SK-N-SH (cell line): ENCODE data around the gene P4HTM. TPM values are rescaled to one million over a fixed set of nuclear protein-coding genes. Genes with fewer than 3 reads are reported as not detected.
"Not testable (repeated sequence)": the region's sequence is repeated elsewhere in the genome, so short reads cannot be mapped to it uniquely, and the experiment has no call there.

Experiments used
- CTCF ChIA-PET: fragments of 300-600, 350-600 bp; formaldehyde crosslinking; extraction: SDS; loops from one replicate; lab custom pipeline; 2021; lab: Yijun Ruan, JAX
- POLR2A ChIA-PET: fragments of 350-600 bp; sonication (Branson Sonifier 250); formaldehyde crosslinking; extraction: SDS; loops from one replicate; lab custom pipeline; 2020; ENCODE audit warnings: antibody characterized with exemption, inconsistent platforms; lab: Yijun Ruan, JAX
- DNase-seq: peaks from one replicate; pipeline ENCODE4 v3.0.0; 2012
- H2AFZ ChIP-seq: fragments of 200-600 bp; sonication (generic); 2 replicates; pipeline ENCODE4 v1.8.1; 2016; ENCODE audit warnings: antibody characterized with exemption, mild to moderate bottlenecking, low read depth
- H3F3A ChIP-seq: fragments of 200-600 bp; sonication (generic); replicated peaks from 2 replicates; pipeline ENCODE3; 2016; ENCODE audit warnings: antibody characterized with exemption, mild to moderate bottlenecking; ENCODE audit not compliant: insufficient read depth
- H3K27ac ChIP-seq, 2 experiments: fragments of 200-500 bp in 1 of 2; fragments of 200-600 bp in 1 of 2; sonication (Bioruptor generic) in 1 of 2; sonication (generic), shearing (Covaris generic) in 1 of 2; 2 replicates each; pipeline versions ENCODE4 v1.5.1 to v1.6.1; 2014 to 2016; ENCODE audit warnings: low read depth in 2 of 2, inconsistent platforms in 1 of 2, low read length in 1 of 2, mild to moderate bottlenecking in 1 of 2, mixed read lengths in 1 of 2
- H3K27me3 ChIP-seq: fragments of 200-600 bp; sonication (generic), shearing (Covaris generic); 2 replicates; pipeline ENCODE4 v1.6.1; 2016; ENCODE audit warnings: mixed run types; ENCODE audit not compliant: insufficient read depth
- H3K36me3 ChIP-seq, 2 experiments: fragments of 200-500 bp in 1 of 2; fragments of 200-600 bp in 1 of 2; sonication (Bioruptor generic) in 1 of 2; sonication (generic) in 1 of 2; replicated peaks in 1 of 2; 2 replicates each; pipeline versions ENCODE3 to v1.5.1; 2014 to 2016; ENCODE audit warnings: low read length in 1 of 2, mild to moderate bottlenecking in 1 of 2; ENCODE audit not compliant: insufficient read depth in 2 of 2, control insufficient read depth in 1 of 2
- H3K4me1 ChIP-seq, 2 experiments: fragments of 200-500 bp in 1 of 2; fragments of 200-600 bp in 1 of 2; sonication (Bioruptor generic) in 1 of 2; sonication (generic), shearing (Covaris generic) in 1 of 2; 2 replicates each; pipeline versions ENCODE4 v1.5.1 to v1.6.1; 2014 to 2016; ENCODE audit warnings: low read depth in 1 of 2, low read length in 1 of 2, mixed run types in 1 of 2; ENCODE audit not compliant: insufficient read depth in 2 of 2, control insufficient read depth in 1 of 2
- H3K4me2 ChIP-seq: fragments of 200-600 bp; sonication (generic), shearing (Covaris generic); 2 replicates; pipeline ENCODE4 v1.6.1; 2017; ENCODE audit warnings: mixed run types
- H3K4me3 ChIP-seq, 2 experiments: fragments of 200-500 bp in 1 of 2; fragments of 200-600 bp in 1 of 2; sonication (Bioruptor generic) in 1 of 2; sonication (generic), shearing (Covaris generic) in 1 of 2; 2 replicates each; pipeline versions ENCODE4 v1.5.1 to v1.8.1; 2014 to 2016; ENCODE audit warnings: low read depth in 2 of 2, inconsistent platforms in 1 of 2, low read length in 1 of 2, mild to moderate bottlenecking in 1 of 2, mixed read lengths in 1 of 2, moderate library complexity in 1 of 2
- H3K79me2 ChIP-seq: fragments of 200-600 bp; sonication (generic); 2 replicates; pipeline ENCODE4 v1.8.1; 2017; ENCODE audit warnings: mild to moderate bottlenecking; ENCODE audit not compliant: insufficient read depth
- H3K9ac ChIP-seq: fragments of 200-600 bp; sonication (generic); 2 replicates; pipeline ENCODE4 v1.6.1; 2017; ENCODE audit warnings: mixed run types
- H3K9me2 ChIP-seq: fragments of 200-600 bp; sonication (generic); 2 replicates; pipeline ENCODE4 v1.6.1; 2017; ENCODE audit warnings: mixed run types
- H3K9me3 ChIP-seq: fragments of 200-600 bp; sonication (generic); 2 replicates; pipeline ENCODE4 v1.6.1; 2017; ENCODE audit warnings: mixed run types, mild to moderate bottlenecking, moderate library complexity
- H4K20me1 ChIP-seq: fragments of 200-600 bp; sonication (generic); 2 replicates; pipeline ENCODE4 v1.6.1; 2017; ENCODE audit warnings: mild to moderate bottlenecking, mixed run types; ENCODE audit not compliant: insufficient read depth
- EP300 ChIP-seq, 2 experiments: IDR thresholded peaks; 2 replicates each; pipeline versions ENCODE4 v1.4.0 to v1.6.1; 2012; ENCODE audit warnings: borderline replicate concordance in 1 of 2, low read depth in 1 of 2, low read length in 1 of 2
- FOSL2 ChIP-seq: IDR thresholded peaks from 2 replicates; pipeline ENCODE4 v1.4.0; 2012; ENCODE audit warnings: low read depth, mild to moderate bottlenecking, moderate library complexity, borderline replicate concordance
- FOXJ3 ChIP-seq: sonication (generic); formaldehyde crosslinking; IDR thresholded peaks from 2 replicates; pipeline ENCODE4 v1.5.1; 2020; ENCODE audit warnings: mild to moderate bottlenecking, missing genetic modification reagents
- JUND ChIP-seq: IDR thresholded peaks from 2 replicates; pipeline ENCODE4 v1.4.0; 2012
- MXI1 ChIP-seq: IDR thresholded peaks from 2 replicates; pipeline ENCODE4 v1.6.1; 2012; ENCODE audit warnings: mild to moderate bottlenecking, low read depth, low read length, improper control_type of control experiment
- POLR2AphosphoS5 ChIP-seq: IDR thresholded peaks from 2 replicates; pipeline ENCODE4 v1.6.1; 2012; ENCODE audit warnings: low read depth, low read length
- RAD21 ChIP-seq: IDR thresholded peaks from 2 replicates; pipeline ENCODE4 v1.6.1; 2012; ENCODE audit warnings: mild to moderate bottlenecking, low read length
- RCOR1 ChIP-seq: fragments of 150-350 bp; IDR thresholded peaks from 2 replicates; pipeline ENCODE4 v1.6.1; 2017; ENCODE audit warnings: antibody characterized with exemption, low read length
- SIN3A ChIP-seq: IDR thresholded peaks from 2 replicates; pipeline ENCODE4 v1.6.1; 2012; ENCODE audit warnings: low read depth, mild to moderate bottlenecking, low read length, moderate library complexity, borderline replicate concordance
- SMC3 ChIP-seq: IDR thresholded peaks from 2 replicates; pipeline ENCODE4 v1.6.1; 2012; ENCODE audit warnings: low read depth, low read length, improper control_type of control experiment
- TAF1 ChIP-seq: IDR thresholded peaks from 2 replicates; pipeline ENCODE4 v1.6.1; 2012; ENCODE audit warnings: low read depth, mild to moderate bottlenecking, low read length, moderate library complexity, borderline replicate concordance
- WGBS: methylation state at CpG from one replicate; pipeline ENCODE4 v1.1.6; 2017; ENCODE audit warnings: low lambda C conversion rate; 5-methylcytosine and 5-hydroxymethylcytosine counted together
- polyA plus RNA-seq, 3 experiments: library from polyadenylated mRNA; depleted of rRNA; stranded (reverse); fragments of >200 nt; gene quantifications; 2 replicates each; pipeline ENCODE4 v1.2.3, GENCODE V29; 2012
- TF ChIP-seq, protein P1 (sequence below): IDR thresholded peaks from 2 replicates; pipeline ENCODE4 v1.4.0; 2012; ENCODE audit warnings: low read depth
- TF ChIP-seq, protein P2 (sequence below): fragments of 150-350 bp; IDR thresholded peaks from 2 replicates; pipeline ENCODE4 v1.6.1; 2017; ENCODE audit warnings: antibody characterized with exemption, low read length, low read depth, borderline replicate concordance
- TF ChIP-seq, protein P3 (sequence below): fragments of 200-600 bp; sonication (generic); IDR thresholded peaks from 2 replicates; pipeline ENCODE4 v1.6.1; 2017; ENCODE audit warnings: antibody characterized with exemption, mild to moderate bottlenecking, moderate library complexity

The P4HTM gene
- polyA plus RNA-seq, 1 of the 3 experiments (the other 2 are of a cell fraction) = 21.0 TPM

DNA sequence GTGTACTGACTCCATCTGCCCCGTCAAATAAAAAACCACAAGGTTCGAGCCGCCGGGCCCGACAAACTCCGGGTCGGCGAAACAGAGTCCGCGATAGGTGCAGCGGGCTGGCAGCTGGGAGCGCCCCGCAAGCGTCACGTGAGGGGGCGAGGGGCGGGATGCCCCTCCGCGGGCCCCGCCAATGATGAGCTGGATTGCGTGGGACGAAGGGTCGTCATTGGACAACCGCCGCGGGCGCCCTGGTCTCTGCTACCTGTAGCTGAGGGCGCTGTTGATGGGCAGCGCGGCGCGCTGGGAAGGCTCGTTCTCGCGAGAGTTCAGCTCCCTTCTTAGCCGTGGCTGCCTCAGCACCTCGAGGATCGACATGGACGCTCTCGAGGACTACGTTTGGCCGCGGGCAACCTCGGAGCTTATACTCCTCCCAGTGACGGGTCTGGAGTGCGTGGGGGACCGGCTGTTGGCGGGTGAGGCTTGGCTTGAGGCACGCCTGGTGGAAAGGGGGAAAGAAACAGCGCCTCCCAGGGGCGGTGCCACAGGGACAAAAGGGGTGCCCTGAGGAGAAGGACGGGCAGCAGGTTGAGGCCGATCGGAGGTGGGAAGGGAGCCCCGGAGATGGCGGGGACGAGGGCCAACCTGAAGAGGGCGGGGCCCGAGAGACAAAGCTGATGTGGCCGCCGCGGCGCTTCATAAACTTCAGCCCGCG is 17.2 kb downstream of the P4HTM start, which contains the start of gene WDR6 (continued):
- TF ChIP-seq, protein P1, sequence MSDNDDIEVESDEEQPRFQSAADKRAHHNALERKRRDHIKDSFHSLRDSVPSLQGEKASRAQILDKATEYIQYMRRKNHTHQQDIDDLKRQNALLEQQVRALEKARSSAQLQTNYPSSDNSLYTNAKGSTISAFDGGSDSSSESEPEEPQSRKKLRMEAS = peak; percentile 95
- TF ChIP-seq EP300 (IDR thresholded peaks at IDR 0.05; ENCODE audit: borderline replicate concordance in 1 of 2, low read depth in 1 of 2, low read length in 1 of 2) (no peak), FOXJ3 (CRISPR knock-in tag) (0 out of 2 replicates have a peak, but pooled peaks have one; percentile 32), MXI1 (peak; percentile 87; the same call in 1 of the 2 replicates), FOSL2 (no peak), RCOR1 (peak; percentile 29; the same call in 1 of the 2 replicates), SIN3A (peak; percentile 73; the same call in 1 of the 2 replicates), TAF1 (no peak; the same call in none of the 2 replicates), JUND (no peak), SMC3 (no peak), RAD21 (no peak), POLR2AphosphoS5 (peak; percentile 90)
- TF ChIP-seq, protein P2, sequence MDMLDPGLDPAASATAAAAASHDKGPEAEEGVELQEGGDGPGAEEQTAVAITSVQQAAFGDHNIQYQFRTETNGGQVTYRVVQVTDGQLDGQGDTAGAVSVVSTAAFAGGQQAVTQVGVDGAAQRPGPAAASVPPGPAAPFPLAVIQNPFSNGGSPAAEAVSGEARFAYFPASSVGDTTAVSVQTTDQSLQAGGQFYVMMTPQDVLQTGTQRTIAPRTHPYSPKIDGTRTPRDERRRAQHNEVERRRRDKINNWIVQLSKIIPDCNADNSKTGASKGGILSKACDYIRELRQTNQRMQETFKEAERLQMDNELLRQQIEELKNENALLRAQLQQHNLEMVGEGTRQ = peak; percentile 90
- TF ChIP-seq, protein P3, sequence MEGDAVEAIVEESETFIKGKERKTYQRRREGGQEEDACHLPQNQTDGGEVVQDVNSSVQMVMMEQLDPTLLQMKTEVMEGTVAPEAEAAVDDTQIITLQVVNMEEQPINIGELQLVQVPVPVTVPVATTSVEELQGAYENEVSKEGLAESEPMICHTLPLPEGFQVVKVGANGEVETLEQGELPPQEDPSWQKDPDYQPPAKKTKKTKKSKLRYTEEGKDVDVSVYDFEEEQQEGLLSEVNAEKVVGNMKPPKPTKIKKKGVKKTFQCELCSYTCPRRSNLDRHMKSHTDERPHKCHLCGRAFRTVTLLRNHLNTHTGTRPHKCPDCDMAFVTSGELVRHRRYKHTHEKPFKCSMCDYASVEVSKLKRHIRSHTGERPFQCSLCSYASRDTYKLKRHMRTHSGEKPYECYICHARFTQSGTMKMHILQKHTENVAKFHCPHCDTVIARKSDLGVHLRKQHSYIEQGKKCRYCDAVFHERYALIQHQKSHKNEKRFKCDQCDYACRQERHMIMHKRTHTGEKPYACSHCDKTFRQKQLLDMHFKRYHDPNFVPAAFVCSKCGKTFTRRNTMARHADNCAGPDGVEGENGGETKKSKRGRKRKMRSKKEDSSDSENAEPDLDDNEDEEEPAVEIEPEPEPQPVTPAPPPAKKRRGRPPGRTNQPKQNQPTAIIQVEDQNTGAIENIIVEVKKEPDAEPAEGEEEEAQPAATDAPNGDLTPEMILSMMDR = peak; percentile 60
- TF ChIP-seq, all 33 proteins: peak for 15

DNA sequence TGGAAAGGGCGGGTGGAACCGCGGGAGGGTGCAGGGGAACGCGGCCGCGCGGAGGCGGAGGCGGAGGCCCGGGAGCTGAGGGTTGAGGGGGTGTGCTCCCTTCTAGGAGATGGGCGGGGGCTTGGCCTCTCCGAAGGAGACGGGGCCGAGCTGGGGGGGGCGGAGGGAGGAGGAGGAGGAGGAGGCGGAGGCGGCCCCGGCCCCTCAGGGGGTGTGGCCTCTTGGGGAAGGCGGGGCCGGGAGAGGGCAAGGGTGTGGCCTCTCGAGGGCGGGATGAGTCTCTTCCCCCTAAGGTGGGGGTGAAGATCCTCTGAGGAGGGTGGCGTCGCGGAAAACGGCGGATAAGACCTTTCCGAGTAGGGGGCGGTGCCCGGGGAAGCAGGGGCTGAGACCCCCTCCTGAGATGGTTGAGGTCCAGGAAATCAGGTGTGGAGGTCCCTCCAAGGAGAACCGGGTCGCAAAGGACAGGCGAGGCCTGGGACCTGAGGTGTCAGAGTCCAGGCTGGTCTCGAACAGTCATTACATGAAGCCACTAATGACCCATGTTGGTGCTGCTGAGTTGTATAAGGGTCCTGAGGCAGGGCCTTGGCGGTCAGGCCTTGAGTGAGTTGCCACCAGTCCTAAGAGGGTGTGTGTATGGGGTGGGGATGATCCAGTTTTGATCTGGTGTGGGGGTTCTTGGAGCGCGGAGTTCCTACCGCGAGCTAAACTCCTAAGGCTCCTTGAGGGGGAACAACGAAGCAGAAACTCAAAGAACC is 17.9 kb downstream of the P4HTM start:
- Histone ChIP-seq H3K9me3 (no peaks in the 10 kb centered on the region), H3K4me1 (peaks cover 0 to 18% of the 10 kb centered on the region in 2 experiments; a peak in 2 of 4 replicates), H4K20me1 (peaks cover 48% of the 10 kb centered on the region), H3K4me3 (peak overlapping the region; percentile 78 to 97), H2AFZ (peak overlapping the region; percentile 84), H3K4me2 (peak overlapping the region; percentile 100), H3F3A (peaks cover 3% of the 10 kb centered on the region), H3K36me3 (peaks cover 4 to 17% of the 10 kb centered on the region in 2 experiments), H3K9me2 (no peaks in the 10 kb centered on the region), H3K79me2 (peaks cover 66% of the 10 kb centered on the region), H3K27me3 (no peaks in the 10 kb centered on the region), H3K27ac (peak overlapping the region; percentile 96 to 98), H3K9ac (peak overlapping the region; percentile 100)
- 16% methylated on average over 29 of the region's 41 CpGs for WGBS
- POLR2A ChIA-PET = interaction anchor here (0.8 to 4.4 kb wide), 12 partner anchors 9 to 462 kb away, joined by 3 to 80 read pairs (median 11); partner anchors contain the start of genes DAG1, DALRD3, IMPDH2 and IP6K2
- CTCF ChIA-PET = interaction anchor here (0.8 to 4.4 kb wide), 13 partner anchors 9 to 325 kb away, joined by 3 to 39 read pairs (median 5); partner anchors contain the start of genes DALRD3, IMPDH2, NDUFAF3 and P4HTM
- peak; percentile 92 for DNase-seq
- TF ChIP-seq SMC3 (peak; percentile 2; the same call in 1 of the 2 replicates), SIN3A (no peak)

DNA sequence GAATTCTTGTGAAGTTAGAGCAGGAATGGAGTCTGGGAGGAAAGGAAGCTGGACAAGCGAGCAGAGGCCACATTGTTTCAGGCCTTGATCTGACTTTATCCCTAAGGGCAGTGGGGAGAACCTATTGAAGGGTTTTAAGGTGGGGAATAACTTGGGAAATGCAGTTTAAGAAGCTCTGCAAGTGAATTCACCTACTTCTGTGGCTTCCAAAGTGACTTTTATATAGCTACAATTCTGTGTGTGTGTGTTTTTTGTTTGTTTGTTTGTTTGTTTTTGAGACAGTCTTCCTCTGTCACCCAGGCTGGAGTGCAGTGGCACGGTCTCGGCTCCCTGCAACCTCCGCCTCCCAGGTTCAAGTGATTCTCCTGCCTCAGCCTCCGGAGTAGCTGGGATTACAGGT is 18.6 kb downstream of the P4HTM start:
- Histone ChIP-seq H3K4me1 (peaks cover 0 to 18% of the 10 kb centered on the region in 2 experiments; a peak in 2 of 4 replicates), H4K20me1 (peaks cover 55% of the 10 kb centered on the region), H3K79me2 (peaks cover 72% of the 10 kb centered on the region), H3K4me2 (peak overlapping the region; percentile 100), H3K4me3 (peak overlapping the region; percentile 78 to 97), H3K36me3 (peaks cover 4 to 24% of the 10 kb centered on the region in 2 experiments), H3K27ac (peak overlapping the region in 1 of 2 experiments; percentile 38; a peak in 2 of 4 replicates), H3K9ac (peak overlapping the region; percentile 100)
- CTCF ChIA-PET = interaction anchor here (0.8 to 4.4 kb wide), 6 partner anchors 9 to 86 kb away, joined by 3 to 39 read pairs (median 12); partner anchors contain the start of genes DALRD3, NDUFAF3, P4HTM and QRICH1
- not testable (repeated sequence) for H3K9me3 ChIP-seq, H3K27me3 ChIP-seq, H2AFZ ChIP-seq, H3K9me2 ChIP-seq, H3F3A ChIP-seq, DNase-seq
- 96% methylated on average over 5 of the region's 5 CpGs for WGBS
- POLR2A ChIA-PET = interaction anchor here (2.7 to 4.4 kb wide), 4 partner anchors 8 to 20 kb away, joined by 14 to 80 read pairs (median 45); partner anchors contain the start of genes DALRD3, IMPDH2 and NDUFAF3
